ENCODE results near the gene CARMIL3.

DNA sequence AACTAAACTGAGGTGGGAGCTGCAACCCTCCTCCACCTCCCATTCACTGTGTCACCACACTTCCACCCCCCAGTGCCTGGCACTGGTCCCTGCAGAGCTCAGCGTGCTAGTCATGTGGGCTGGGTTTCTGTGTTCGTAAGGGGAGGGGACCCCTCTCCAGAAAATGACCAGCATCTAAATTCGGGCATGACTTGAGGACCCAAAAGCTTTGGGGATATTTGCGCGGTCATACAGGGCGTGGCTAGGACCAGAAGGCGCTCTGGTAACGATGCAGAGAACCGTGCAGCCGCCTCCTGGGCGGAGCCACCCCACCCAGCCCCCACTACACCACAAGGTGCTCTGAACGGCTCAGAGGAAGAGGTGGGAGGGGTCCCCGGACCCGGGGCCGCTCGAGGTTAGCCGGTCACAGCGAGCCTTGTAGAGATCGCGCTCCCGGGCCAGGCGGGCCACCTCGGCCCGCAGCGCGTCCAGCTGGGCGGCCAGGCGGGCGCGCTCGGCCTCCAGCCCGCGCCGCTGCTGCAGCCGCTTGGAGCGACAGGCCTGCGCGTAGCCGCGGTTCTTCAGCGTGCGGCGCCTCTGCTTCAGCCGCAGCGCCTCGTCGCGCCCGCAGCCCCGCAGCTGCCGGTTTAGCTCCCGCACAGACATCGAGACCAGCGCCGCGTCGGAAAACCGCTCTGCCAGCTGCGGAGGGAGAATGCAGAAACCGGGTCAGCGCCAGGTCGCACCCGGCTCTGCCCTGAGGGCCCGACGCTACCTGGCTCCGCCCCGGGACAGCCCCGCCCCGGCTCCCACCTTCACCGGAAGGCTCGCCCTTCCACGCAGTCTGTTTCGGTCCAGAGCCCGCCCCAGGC is 29.3 kb downstream of the CARMIL3 start:
- TF ChIP-seq, protein P1, sequence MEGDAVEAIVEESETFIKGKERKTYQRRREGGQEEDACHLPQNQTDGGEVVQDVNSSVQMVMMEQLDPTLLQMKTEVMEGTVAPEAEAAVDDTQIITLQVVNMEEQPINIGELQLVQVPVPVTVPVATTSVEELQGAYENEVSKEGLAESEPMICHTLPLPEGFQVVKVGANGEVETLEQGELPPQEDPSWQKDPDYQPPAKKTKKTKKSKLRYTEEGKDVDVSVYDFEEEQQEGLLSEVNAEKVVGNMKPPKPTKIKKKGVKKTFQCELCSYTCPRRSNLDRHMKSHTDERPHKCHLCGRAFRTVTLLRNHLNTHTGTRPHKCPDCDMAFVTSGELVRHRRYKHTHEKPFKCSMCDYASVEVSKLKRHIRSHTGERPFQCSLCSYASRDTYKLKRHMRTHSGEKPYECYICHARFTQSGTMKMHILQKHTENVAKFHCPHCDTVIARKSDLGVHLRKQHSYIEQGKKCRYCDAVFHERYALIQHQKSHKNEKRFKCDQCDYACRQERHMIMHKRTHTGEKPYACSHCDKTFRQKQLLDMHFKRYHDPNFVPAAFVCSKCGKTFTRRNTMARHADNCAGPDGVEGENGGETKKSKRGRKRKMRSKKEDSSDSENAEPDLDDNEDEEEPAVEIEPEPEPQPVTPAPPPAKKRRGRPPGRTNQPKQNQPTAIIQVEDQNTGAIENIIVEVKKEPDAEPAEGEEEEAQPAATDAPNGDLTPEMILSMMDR (conservative IDR thresholded peaks at IDR 0.05; ENCODE audit: low read length) = no peak
- no peak for TF ChIP-seq EZH2phosphoT487 (IDR thresholded peaks at IDR 0.05; ENCODE audit: borderline replicate concordance)
